Measurements from ENCODE around the gene PAXIP1.

GRCh38 chr7:154998481-154998880 is 4.4 kb downstream of the PAXIP1 start:
- TF ChIP-seq CTCF (IDR thresholded peaks at IDR 0.05; ENCODE audit: low read depth, low read length, poor library complexity, severe bottlenecking) (no peak), EZH2phosphoT487 (IDR thresholded peaks at IDR 0.05; ENCODE audit: borderline replicate concordance, low read length) (no peak)
